ENCODE measurements around the gene SPATA16.

SPATA16 gene

GRCh38 chr3:172939651-172940293 is 201.3 kb downstream of the SPATA16 start:
- H3K79me2 ChIP-seq (ENCODE audit: control insufficient read depth, low read length), result no peaks in the 10 kb centered on the region
- no peaks in the 10 kb centered on the region for H3K36me3 ChIP-seq (ENCODE audit: control insufficient read depth, low read length)
- H3K9me3 ChIP-seq (ENCODE audit: control insufficient read depth, insufficient read depth, low read length), result no peaks in the 10 kb centered on the region
- H3K4me1 ChIP-seq (ENCODE audit: control insufficient read depth, low read length), result no peaks in the 10 kb centered on the region
- no peak overlapping the region for H3K4me3 ChIP-seq (ENCODE audit: low read length)
- no peaks in the 10 kb centered on the region for H3F3A ChIP-seq (ENCODE audit: control insufficient read depth, insufficient read depth)
- H4K20me1 ChIP-seq (ENCODE audit: control insufficient read depth, insufficient read depth, low read depth, low read length), result no peaks in the 10 kb centered on the region
- no peaks in the 10 kb centered on the region for H3K9me2 ChIP-seq (replicated peaks; ENCODE audit: control insufficient read depth, low read length)
- TF ChIP-seq CTCF (IDR thresholded peaks at IDR 0.05; ENCODE audit: low read depth, low read length, poor library complexity, severe bottlenecking) (no peak), EZH2phosphoT487 (IDR thresholded peaks at IDR 0.05; ENCODE audit: borderline replicate concordance, low read length) (no peak)
- H3K4me2 ChIP-seq (ENCODE audit: low read length), result no peak overlapping the region
- no peaks in the 10 kb centered on the region for H3K27me3 ChIP-seq (ENCODE audit: control insufficient read depth, low read length)
- H3K27ac ChIP-seq (ENCODE audit: low read depth, low read length), result no peak overlapping the region

GRCh38 chr3:172938788-172939187 is 202.2 kb downstream of the SPATA16 start:
- no peaks in the 10 kb centered on the region for H3K9me2 ChIP-seq (replicated peaks; ENCODE audit: control insufficient read depth, low read length)
- no peaks in the 10 kb centered on the region for H3K9me3 ChIP-seq (ENCODE audit: control insufficient read depth, insufficient read depth, low read length)
- H3K79me2 ChIP-seq (ENCODE audit: control insufficient read depth, low read length), result no peaks in the 10 kb centered on the region
- no peaks in the 10 kb centered on the region for H4K20me1 ChIP-seq (ENCODE audit: control insufficient read depth, insufficient read depth, low read depth, low read length)
- no peaks in the 10 kb centered on the region for H3K4me1 ChIP-seq (ENCODE audit: control insufficient read depth, low read length)
- no peak overlapping the region for H3K4me3 ChIP-seq (ENCODE audit: low read length)
- no peaks in the 10 kb centered on the region for H3F3A ChIP-seq (ENCODE audit: control insufficient read depth, insufficient read depth)
- no peaks in the 10 kb centered on the region for H3K27me3 ChIP-seq (ENCODE audit: control insufficient read depth, low read length)
- TF ChIP-seq CTCF (IDR thresholded peaks at IDR 0.05; ENCODE audit: low read depth, low read length, poor library complexity, severe bottlenecking), result no peak
- no peak for TF ChIP-seq EZH2phosphoT487 (IDR thresholded peaks at IDR 0.05; ENCODE audit: borderline replicate concordance, low read length)
- no peaks in the 10 kb centered on the region for H3K36me3 ChIP-seq (ENCODE audit: control insufficient read depth, low read length)
- H3K27ac ChIP-seq (ENCODE audit: low read depth, low read length), result no peak overlapping the region
- H3K4me2 ChIP-seq (ENCODE audit: low read length), result no peak overlapping the region

GRCh38 chr3:172931746-172932285 is 209.2 kb downstream of the SPATA16 start:
- Histone ChIP-seq H3K4me3 (ENCODE audit: low read length) (no peak overlapping the region), H3K4me2 (ENCODE audit: low read length) (no peak overlapping the region), H3K4me1 (ENCODE audit: control insufficient read depth, low read length) (no peaks in the 10 kb centered on the region), H3K9me2 (replicated peaks; ENCODE audit: control insufficient read depth, low read length) (no peaks in the 10 kb centered on the region), H3K9me3 (ENCODE audit: control insufficient read depth, insufficient read depth, low read length) (no peaks in the 10 kb centered on the region), H4K20me1 (ENCODE audit: control insufficient read depth, insufficient read depth, low read depth, low read length) (no peaks in the 10 kb centered on the region), H3K27ac (ENCODE audit: low read depth, low read length) (no peak overlapping the region), H3F3A (ENCODE audit: control insufficient read depth, insufficient read depth) (no peaks in the 10 kb centered on the region), H3K79me2 (ENCODE audit: control insufficient read depth, low read length) (no peaks in the 10 kb centered on the region), H3K27me3 (ENCODE audit: control insufficient read depth, low read length) (no peaks in the 10 kb centered on the region), H3K36me3 (ENCODE audit: control insufficient read depth, low read length) (no peaks in the 10 kb centered on the region)
- no peak for TF ChIP-seq CTCF (IDR thresholded peaks at IDR 0.05; ENCODE audit: low read depth, low read length, poor library complexity, severe bottlenecking)
- TF ChIP-seq EZH2phosphoT487 (IDR thresholded peaks at IDR 0.05; ENCODE audit: borderline replicate concordance, low read length), result no peak

All from DOHH2 (cell line).